Liver (tissue), 3 donors: Measurements from ENCODE around the gene TUBB8.

Source experiments
- CTCF ChIP-seq: fragments of 150-350 bp; IDR thresholded peaks from 2 replicates; pipeline ENCODE4 v1.5.1; 2017; ENCODE audit warnings: improper control_type of control experiment, low read depth, low read length; ENCODE audit not compliant: missing input control
- EGR1 ChIP-seq, 2 donors: IDR thresholded peaks; 2 replicates each; pipeline ENCODE4 v1.6.1; 2016 to 2018; ENCODE audit warnings: antibody characterized with exemption in 2 of 2, low read depth in 2 of 2
- GABPA ChIP-seq, 2 donors: IDR thresholded peaks in 1 of 2; conservative IDR thresholded peaks in 1 of 2; 2 replicates each; pipeline ENCODE4 v1.6.1; 2016; ENCODE audit warnings: antibody characterized with exemption in 2 of 2, mild to moderate bottlenecking in 1 of 2, moderate library complexity in 1 of 2
- HNF4A ChIP-seq, 2 donors: conservative IDR thresholded peaks; 2 replicates each; pipeline ENCODE4 v1.6.1; 2016; ENCODE audit warnings: antibody characterized with exemption in 2 of 2, mild to moderate bottlenecking in 2 of 2
- HNF4G ChIP-seq: IDR thresholded peaks from 2 replicates; pipeline ENCODE4 v1.6.1; 2016; ENCODE audit warnings: antibody characterized with exemption
- JUND ChIP-seq, 2 donors: IDR thresholded peaks; 2 replicates each; pipeline ENCODE4 v1.6.1; 2016; ENCODE audit warnings: antibody characterized with exemption in 2 of 2
- RAD21 ChIP-seq, 2 donors: IDR thresholded peaks; 2 replicates each; pipeline ENCODE4 v1.6.1; 2016; ENCODE audit warnings: antibody characterized with exemption in 2 of 2, mild to moderate bottlenecking in 2 of 2
- SP1 ChIP-seq: IDR thresholded peaks from 2 replicates; pipeline ENCODE4 v1.6.1; 2018; ENCODE audit warnings: antibody characterized with exemption, mild to moderate bottlenecking
- TAF1 ChIP-seq: conservative IDR thresholded peaks from 2 replicates; pipeline ENCODE4 v1.6.1; 2016; ENCODE audit warnings: antibody characterized with exemption, mild to moderate bottlenecking
- YY1 ChIP-seq: IDR thresholded peaks from 2 replicates; pipeline ENCODE4 v1.6.1; 2016; ENCODE audit warnings: antibody characterized with exemption, mild to moderate bottlenecking
- ZBTB33 ChIP-seq: IDR thresholded peaks from 2 replicates; pipeline ENCODE4 v1.6.1; 2016; ENCODE audit warnings: antibody characterized with exemption
- TF ChIP-seq, protein P1 (sequence below): IDR thresholded peaks from 2 replicates; pipeline ENCODE4 v1.6.1; 2016; ENCODE audit warnings: antibody characterized with exemption, mild to moderate bottlenecking
- TF ChIP-seq, protein P2 (sequence below): IDR thresholded peaks from 2 replicates; pipeline ENCODE4 v1.6.1; 2016; ENCODE audit warnings: antibody characterized with exemption
- donor health status: healthy.
- donor health status: healthy.

DNA sequence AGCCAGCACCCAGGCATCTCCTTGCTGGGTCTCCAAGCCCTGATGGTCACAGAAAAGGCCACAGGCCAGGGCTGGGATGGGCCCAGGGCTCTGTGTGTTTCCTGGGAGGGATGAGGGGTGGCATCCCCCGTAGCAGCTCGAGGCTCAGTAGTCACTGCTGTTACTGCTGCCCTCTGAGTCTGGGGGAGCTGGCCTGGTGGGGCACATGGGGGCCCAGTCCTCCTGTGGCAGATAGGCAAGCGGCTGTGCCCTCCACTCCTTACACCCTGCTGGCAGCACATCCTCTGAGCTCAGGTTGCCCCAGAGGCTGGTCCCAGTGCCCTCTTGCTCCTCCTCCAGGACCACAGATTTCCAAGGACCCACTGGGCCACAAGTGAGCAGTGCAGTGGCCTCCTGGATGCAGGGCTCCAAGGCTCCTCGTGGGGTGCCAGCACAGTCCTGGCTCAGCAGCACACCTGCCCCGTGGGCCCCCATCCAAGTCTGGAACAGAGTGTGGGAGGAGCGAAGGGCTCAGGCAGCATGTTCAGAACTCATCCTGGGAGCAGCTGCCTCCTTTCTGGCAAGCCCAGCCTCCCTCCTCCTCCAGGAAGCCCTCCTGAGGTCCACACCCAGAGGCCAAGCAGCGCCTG, 31.5 kb upstream of the TUBB8 start:
- TF ChIP-seq YY1: no peak
- TF ChIP-seq GABPA (IDR thresholded peaks at IDR 0.05 in 1 of 2, conservative IDR thresholded peaks at IDR 0.05 in 1 of 2): no peak
- no peak for TF ChIP-seq CTCF
- TF ChIP-seq TAF1: no peak
- TF ChIP-seq, protein P1, sequence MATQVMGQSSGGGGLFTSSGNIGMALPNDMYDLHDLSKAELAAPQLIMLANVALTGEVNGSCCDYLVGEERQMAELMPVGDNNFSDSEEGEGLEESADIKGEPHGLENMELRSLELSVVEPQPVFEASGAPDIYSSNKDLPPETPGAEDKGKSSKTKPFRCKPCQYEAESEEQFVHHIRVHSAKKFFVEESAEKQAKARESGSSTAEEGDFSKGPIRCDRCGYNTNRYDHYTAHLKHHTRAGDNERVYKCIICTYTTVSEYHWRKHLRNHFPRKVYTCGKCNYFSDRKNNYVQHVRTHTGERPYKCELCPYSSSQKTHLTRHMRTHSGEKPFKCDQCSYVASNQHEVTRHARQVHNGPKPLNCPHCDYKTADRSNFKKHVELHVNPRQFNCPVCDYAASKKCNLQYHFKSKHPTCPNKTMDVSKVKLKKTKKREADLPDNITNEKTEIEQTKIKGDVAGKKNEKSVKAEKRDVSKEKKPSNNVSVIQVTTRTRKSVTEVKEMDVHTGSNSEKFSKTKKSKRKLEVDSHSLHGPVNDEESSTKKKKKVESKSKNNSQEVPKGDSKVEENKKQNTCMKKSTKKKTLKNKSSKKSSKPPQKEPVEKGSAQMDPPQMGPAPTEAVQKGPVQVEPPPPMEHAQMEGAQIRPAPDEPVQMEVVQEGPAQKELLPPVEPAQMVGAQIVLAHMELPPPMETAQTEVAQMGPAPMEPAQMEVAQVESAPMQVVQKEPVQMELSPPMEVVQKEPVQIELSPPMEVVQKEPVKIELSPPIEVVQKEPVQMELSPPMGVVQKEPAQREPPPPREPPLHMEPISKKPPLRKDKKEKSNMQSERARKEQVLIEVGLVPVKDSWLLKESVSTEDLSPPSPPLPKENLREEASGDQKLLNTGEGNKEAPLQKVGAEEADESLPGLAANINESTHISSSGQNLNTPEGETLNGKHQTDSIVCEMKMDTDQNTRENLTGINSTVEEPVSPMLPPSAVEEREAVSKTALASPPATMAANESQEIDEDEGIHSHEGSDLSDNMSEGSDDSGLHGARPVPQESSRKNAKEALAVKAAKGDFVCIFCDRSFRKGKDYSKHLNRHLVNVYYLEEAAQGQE: no peak
- TF ChIP-seq EGR1 (IDR thresholded peaks at IDR 0.05; ENCODE audit: low read depth in 2 of 2): no peak
- TF ChIP-seq, protein P2, sequence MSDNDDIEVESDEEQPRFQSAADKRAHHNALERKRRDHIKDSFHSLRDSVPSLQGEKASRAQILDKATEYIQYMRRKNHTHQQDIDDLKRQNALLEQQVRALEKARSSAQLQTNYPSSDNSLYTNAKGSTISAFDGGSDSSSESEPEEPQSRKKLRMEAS: no peak
- no peak for TF ChIP-seq RAD21 (IDR thresholded peaks at IDR 0.05)
- no peak for TF ChIP-seq JUND (IDR thresholded peaks at IDR 0.05)
- no peak for TF ChIP-seq ZBTB33
- no peak for TF ChIP-seq HNF4A (conservative IDR thresholded peaks at IDR 0.05)
- TF ChIP-seq SP1: no peak
- no peak for TF ChIP-seq HNF4G
